Measurements from ENCODE around the gene FMNL1. TPM values are rescaled to one million over a fixed set of nuclear protein-coding genes. Genes with fewer than 3 reads are reported as not detected.

Gene FMNL1
- total RNA-seq, 1 donor from 2014 or later, result 8.7 TPM

DNA sequence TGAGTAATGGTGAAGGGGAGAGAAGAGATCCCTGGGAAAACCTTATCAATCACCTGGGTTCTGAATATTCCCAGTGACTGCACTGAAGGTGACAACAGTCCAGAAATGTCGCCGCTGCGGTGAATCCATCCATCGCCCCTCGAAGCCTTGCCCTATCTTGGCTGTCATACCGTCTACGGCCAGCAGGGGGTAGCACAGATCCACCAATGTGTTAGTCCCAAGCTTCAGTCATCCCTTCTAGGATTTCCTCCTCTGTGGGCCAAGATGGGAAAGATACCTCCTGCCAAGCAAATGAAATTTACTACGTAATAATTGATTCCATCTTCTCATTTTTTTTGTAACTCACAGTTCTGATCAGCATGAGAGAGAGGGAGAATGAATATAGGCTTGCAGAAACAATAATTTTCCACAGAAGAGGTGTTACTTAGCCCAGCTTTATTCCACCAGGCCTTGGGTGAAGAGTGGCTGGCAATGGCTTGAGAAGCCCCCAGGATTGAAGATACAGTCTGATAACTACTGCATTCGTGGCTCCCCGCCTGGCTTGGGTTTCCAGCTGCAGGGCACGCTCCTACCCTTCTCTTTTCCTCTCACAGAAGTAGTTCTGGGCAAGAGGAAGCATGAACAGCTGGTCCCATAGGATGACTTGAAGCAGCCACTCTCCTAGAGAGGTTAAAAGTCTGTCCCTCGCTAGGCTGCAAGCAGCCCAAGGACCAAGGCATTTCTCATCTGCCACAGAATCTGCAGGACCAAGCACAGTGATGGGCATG lies 2.6 kb upstream of the FMNL1 start:
- Histone ChIP-seq H3K4me3 (no peak overlapping the region), H3K27ac (replicated peaks) (peak overlapping the region; percentile 27), H3K9me3 (replicated peaks) (no peaks in the 10 kb centered on the region), H3K27me3 (ENCODE audit: low read depth) (no peaks in the 10 kb centered on the region), H3K36me3 (no peaks in the 10 kb centered on the region), H3K4me1 (peaks cover 41% of the 10 kb centered on the region)
- TF ChIP-seq, protein P1, sequence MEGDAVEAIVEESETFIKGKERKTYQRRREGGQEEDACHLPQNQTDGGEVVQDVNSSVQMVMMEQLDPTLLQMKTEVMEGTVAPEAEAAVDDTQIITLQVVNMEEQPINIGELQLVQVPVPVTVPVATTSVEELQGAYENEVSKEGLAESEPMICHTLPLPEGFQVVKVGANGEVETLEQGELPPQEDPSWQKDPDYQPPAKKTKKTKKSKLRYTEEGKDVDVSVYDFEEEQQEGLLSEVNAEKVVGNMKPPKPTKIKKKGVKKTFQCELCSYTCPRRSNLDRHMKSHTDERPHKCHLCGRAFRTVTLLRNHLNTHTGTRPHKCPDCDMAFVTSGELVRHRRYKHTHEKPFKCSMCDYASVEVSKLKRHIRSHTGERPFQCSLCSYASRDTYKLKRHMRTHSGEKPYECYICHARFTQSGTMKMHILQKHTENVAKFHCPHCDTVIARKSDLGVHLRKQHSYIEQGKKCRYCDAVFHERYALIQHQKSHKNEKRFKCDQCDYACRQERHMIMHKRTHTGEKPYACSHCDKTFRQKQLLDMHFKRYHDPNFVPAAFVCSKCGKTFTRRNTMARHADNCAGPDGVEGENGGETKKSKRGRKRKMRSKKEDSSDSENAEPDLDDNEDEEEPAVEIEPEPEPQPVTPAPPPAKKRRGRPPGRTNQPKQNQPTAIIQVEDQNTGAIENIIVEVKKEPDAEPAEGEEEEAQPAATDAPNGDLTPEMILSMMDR (IDR thresholded peaks at IDR 0.05; ENCODE audit: borderline replicate concordance), result peak; percentile 93
- peak; percentile 88 for DNase-seq
- intact Hi-C loops (cut with micrococcal nuclease), result loop anchor here (5.0 kb wide), 1 partner anchor 168 kb away; no protein-coding TSS in a partner anchor

DNA sequence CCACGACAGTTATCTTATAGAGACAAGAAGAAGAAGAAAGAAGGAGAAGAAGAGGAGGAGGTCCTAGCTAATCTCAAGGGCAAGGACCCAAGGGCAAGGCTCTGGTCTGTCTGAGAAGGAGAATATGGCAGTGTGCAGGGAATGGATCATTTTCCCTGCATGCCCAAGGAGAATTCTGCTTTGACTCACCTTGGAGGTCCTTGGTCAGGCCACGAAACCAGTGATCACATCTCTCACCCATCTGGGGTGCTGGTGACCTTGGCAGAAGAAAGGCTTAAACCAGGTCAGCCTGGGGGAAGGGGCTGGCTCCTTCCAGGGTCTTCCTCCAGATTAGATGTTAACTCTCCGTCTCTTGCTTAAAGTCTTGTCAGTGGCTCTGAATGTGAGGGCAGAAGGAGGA lies 1.6 kb upstream of the FMNL1 start:
- no peak overlapping the region for H3K27ac ChIP-seq (replicated peaks)
- H3K4me1 ChIP-seq, result peaks cover 51% of the 10 kb centered on the region
- intact Hi-C loops (cut with micrococcal nuclease), result no loop called here
- H3K9me3 ChIP-seq (replicated peaks), result no peaks in the 10 kb centered on the region
- TF ChIP-seq, protein P1 (IDR thresholded peaks at IDR 0.05; ENCODE audit: borderline replicate concordance), result no peak
- no peak overlapping the region for H3K4me3 ChIP-seq
- no peaks in the 10 kb centered on the region for H3K27me3 ChIP-seq (ENCODE audit: low read depth)
- H3K36me3 ChIP-seq, result no peaks in the 10 kb centered on the region
- DNase-seq, result no peak

DNA sequence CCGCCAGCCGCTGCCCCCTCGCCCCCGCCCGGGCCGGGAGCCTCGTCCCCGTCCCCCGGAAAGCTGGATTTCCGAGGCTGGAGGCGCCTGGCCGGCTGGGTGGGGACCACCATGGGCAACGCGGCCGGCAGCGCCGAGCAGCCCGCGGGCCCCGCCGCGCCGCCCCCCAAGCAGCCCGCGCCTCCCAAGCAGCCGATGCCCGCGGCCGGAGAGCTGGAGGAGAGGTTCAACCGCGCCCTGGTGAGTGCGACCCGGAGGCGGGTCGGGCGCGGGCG lies 266 bp downstream of the FMNL1 start:
- no peak for DNase-seq
- H3K27ac ChIP-seq (replicated peaks), result peak overlapping the region; percentile 72
- H3K27me3 ChIP-seq (ENCODE audit: low read depth), result no peaks in the 10 kb centered on the region
- TF ChIP-seq, protein P1 (IDR thresholded peaks at IDR 0.05; ENCODE audit: borderline replicate concordance), result no peak
- peak overlapping the region; percentile 84 for H3K4me3 ChIP-seq
- intact Hi-C loops (cut with micrococcal nuclease), result no loop called here
- H3K36me3 ChIP-seq, result no peaks in the 10 kb centered on the region
- no peaks in the 10 kb centered on the region for H3K9me3 ChIP-seq (replicated peaks)
- peaks cover 69% of the 10 kb centered on the region for H3K4me1 ChIP-seq

DNA sequence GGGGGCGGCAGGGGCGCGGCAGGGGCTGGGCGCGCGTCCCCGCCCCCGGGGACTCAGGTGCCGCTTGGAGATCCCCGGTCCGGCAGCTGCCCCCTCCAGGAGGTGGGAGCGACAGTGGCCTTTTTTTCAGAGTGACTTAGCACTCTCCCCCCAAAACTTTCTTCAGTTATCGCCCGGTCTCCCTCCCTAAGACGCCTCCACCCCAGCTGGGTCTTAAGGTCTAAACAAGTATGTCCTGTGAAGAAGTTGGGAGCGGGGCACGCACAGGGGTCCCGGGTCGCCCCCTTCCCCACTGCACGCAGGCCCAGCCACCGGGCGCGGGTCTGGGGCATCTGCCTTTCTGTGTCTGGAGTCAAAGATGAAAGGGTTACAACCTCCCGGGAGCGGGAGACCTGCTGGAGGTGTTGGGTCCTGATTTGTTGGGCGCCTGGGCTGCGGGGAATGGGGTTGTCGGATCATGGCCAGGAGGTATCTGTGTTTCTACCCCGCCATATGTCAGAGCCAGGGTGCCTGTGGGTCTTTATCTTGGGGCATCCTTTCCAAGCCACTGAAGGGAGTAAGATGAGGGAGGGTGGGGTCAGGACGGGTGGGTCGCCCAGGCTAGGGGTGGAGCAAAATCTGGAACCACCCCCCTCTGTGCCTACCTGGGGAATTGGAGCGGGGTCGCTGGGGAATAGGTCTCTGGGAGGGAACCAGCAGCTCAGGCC lies 757 bp downstream of the FMNL1 start:
- Histone ChIP-seq H3K4me1 (peaks cover 74% of the 10 kb centered on the region), H3K27ac (replicated peaks) (peak overlapping the region; percentile 72), H3K9me3 (replicated peaks) (no peaks in the 10 kb centered on the region), H3K4me3 (peak overlapping the region; percentile 84), H3K36me3 (no peaks in the 10 kb centered on the region), H3K27me3 (ENCODE audit: low read depth) (no peaks in the 10 kb centered on the region)
- DNase-seq, result no peak
- TF ChIP-seq, protein P1 (IDR thresholded peaks at IDR 0.05; ENCODE audit: borderline replicate concordance), result no peak
- intact Hi-C loops (cut with micrococcal nuclease), result no loop called here

DNA sequence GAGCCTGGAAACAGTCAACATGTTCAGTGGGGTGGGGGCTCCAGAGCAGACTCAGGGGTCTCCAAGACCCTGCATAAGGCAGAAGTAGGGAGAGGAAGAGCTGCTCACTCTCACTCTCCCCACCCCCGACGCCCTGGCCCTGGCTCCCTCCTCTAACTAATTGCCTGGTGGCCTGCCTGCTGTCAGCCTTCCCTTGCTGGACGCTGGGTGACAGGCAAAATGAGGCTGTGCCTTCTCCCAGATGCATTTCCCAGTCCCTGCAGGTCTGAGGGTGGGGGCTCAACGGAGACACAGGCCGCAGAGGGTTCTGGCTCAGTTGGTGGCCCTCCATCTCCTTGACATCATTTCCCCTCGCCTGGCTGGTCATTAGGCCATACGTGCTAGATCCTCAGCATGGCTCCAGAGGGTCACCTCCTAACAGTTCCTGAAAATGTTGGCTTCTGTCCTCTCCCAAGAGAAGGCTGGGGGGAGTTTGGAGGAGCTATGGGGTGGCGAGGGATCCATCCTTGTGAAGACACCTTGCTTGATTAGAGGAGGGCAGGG lies 1.4 kb downstream of the FMNL1 start:
- H3K36me3 ChIP-seq, result no peaks in the 10 kb centered on the region
- no peaks in the 10 kb centered on the region for H3K9me3 ChIP-seq (replicated peaks)
- intact Hi-C loops (cut with micrococcal nuclease), result no loop called here
- TF ChIP-seq, protein P1 (IDR thresholded peaks at IDR 0.05; ENCODE audit: borderline replicate concordance), result no peak
- H3K27me3 ChIP-seq (ENCODE audit: low read depth), result no peaks in the 10 kb centered on the region
- H3K4me3 ChIP-seq, result peak overlapping the region; percentile 84
- peaks cover 80% of the 10 kb centered on the region for H3K4me1 ChIP-seq
- H3K27ac ChIP-seq (replicated peaks), result peak overlapping the region; percentile 72
- DNase-seq, result no peak

All from left ventricle myocardium inferior (tissue), 1 donor.